Measurements from ENCODE around the gene CMIP. TPM values are rescaled to one million over a fixed set of nuclear protein-coding genes. Genes with fewer than 3 reads are reported as not detected.

The CMIP gene
- total RNA-seq = 72.3 and 73.6 TPM in 2 replicates

GRCh38 chr16:81444448-81445121, at the start of gene CMIP:
Gene CMIP (plus strand): TSS chr16:81444808.

Small RNA genes within 50 kb of the gene (small RNA-seq; reads per million reads assigned to genes)
- gene MIR6504 (not detected), gene MIR7854 (not detected)

Other genes with a start within 250 kb of the CMIP start
- gene BCO1, start 206.1 kb upstream of the CMIP start, total RNA-seq = not detected in 2 replicates
- gene GAN, start 129.8 kb upstream of the CMIP start, total RNA-seq = 15.5 and 15.7 TPM in 2 replicates